Tibial nerve (tissue), 4 donors: Measurements from ENCODE around the gene UTP11. TPM values are rescaled to one million over a fixed set of nuclear protein-coding genes. Genes with fewer than 3 reads are reported as not detected.

Experiments used
- DNase-seq, 2 donors: peaks; one replicate each; pipeline ENCODE4 v3.0.0-alpha.2; 2019; ENCODE audit warnings: low spot score in 2 of 2
- H3K27ac ChIP-seq, 4 donors: fragments of 200-600 bp; sonication (generic) in 3 of 4; one replicate each; pipeline ENCODE4 v1.5.1; 2017 to 2019; ENCODE audit warnings: mild to moderate bottlenecking in 1 of 4
- H3K27me3 ChIP-seq, 2 donors: fragments of 200-600 bp; sonication (generic) in 1 of 2; one replicate each; pipeline versions ENCODE4 v1.5.1 to v1.6.0; 2017 to 2019
- H3K36me3 ChIP-seq, 3 donors: fragments of 200-600 bp; sonication (generic); one replicate each; pipeline ENCODE4 v1.5.1; 2018 to 2019
- H3K4me1 ChIP-seq, 4 donors: fragments of 200-600 bp; sonication (generic) in 3 of 4; one replicate each; pipeline ENCODE4 v1.5.1; 2017 to 2019
- H3K4me3 ChIP-seq, 4 donors: fragments of 200-600 bp; sonication (generic) in 3 of 4; one replicate each; pipeline ENCODE4 v1.5.1; 2017 to 2019; ENCODE audit warnings: mild to moderate bottlenecking in 1 of 4, moderate library complexity in 1 of 4
- H3K9me3 ChIP-seq, 4 donors: fragments of 200-600 bp; sonication (generic) in 3 of 4; one replicate each; pipeline ENCODE4 v1.5.1; 2017 to 2019
- EP300 ChIP-seq, 2 donors: sonication (generic); formaldehyde crosslinking; IDR thresholded peaks; one replicate each; pipeline ENCODE4 v1.6.1; 2017; ENCODE audit warnings: antibody characterized with exemption in 2 of 2, mild to moderate bottlenecking in 1 of 2
- POLR2A ChIP-seq, 2 donors: fragments of 450-650 bp; IDR thresholded peaks; one replicate each; pipeline ENCODE4 v1.6.1; 2017; ENCODE audit warnings: antibody characterized with exemption in 2 of 2, mild to moderate bottlenecking in 2 of 2, moderate library complexity in 2 of 2
- WGBS, 2 donors: methylation state at CpG; one replicate each; pipeline ENCODE4 v1.1.5; 2018; 5-methylcytosine and 5-hydroxymethylcytosine counted together
- total RNA-seq, 4 donors: library from RNA; depleted of rRNA; stranded (reverse); fragments of >200 nt; gene quantifications; one replicate each; pipeline ENCODE4 v1.1.0, GENCODE V29; 2016
- TF ChIP-seq, protein P1 (sequence below), 5 experiments: fragments of 200-600 bp in 3 of 5; fragments of 450-650 bp in 2 of 5; sonication (generic) in 3 of 5; IDR thresholded peaks; one replicate each; pipeline ENCODE4 v1.5.1; 2016 to 2019; ENCODE audit warnings: antibody characterized with exemption in 5 of 5, mild to moderate bottlenecking in 3 of 5, moderate library complexity in 2 of 5

Gene UTP11
- total RNA-seq, 4 donors from 2014 or later = 16.5 to 36.8 (median 25.7) TPM

DNA sequence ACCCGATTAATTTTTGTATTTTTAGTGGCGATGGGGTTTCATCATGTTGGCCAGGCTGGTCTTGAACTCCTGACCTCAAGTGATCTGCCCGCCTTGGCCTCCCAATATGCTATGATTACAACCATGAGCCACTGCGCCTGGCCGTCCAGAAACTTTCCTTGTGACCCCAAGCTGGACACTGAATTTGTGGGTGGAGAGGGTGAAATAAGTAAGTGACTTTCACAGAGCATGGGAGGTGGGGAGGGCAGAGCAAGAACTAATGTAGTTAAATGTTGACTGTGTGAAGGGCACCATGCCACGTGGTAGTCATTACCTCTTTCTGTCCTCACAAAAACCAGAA is 2.7 kb upstream of the UTP11 start:
- Histone ChIP-seq H3K4me3 (no peak overlapping the region), H3K36me3 (no peaks in the 10 kb centered on the region), H3K4me1 (peaks cover 0 to 31% (median 13%) of the 10 kb centered on the region in 4 donors), H3K27me3 (no peaks in the 10 kb centered on the region), H3K27ac (peak overlapping the region in 2 of 4 donors; percentile 65 to 66), H3K9me3 (no peaks in the 10 kb centered on the region)
- TF ChIP-seq, protein P1, sequence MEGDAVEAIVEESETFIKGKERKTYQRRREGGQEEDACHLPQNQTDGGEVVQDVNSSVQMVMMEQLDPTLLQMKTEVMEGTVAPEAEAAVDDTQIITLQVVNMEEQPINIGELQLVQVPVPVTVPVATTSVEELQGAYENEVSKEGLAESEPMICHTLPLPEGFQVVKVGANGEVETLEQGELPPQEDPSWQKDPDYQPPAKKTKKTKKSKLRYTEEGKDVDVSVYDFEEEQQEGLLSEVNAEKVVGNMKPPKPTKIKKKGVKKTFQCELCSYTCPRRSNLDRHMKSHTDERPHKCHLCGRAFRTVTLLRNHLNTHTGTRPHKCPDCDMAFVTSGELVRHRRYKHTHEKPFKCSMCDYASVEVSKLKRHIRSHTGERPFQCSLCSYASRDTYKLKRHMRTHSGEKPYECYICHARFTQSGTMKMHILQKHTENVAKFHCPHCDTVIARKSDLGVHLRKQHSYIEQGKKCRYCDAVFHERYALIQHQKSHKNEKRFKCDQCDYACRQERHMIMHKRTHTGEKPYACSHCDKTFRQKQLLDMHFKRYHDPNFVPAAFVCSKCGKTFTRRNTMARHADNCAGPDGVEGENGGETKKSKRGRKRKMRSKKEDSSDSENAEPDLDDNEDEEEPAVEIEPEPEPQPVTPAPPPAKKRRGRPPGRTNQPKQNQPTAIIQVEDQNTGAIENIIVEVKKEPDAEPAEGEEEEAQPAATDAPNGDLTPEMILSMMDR (IDR thresholded peaks at IDR 0.05) = no peak
- TF ChIP-seq POLR2A (IDR thresholded peaks at IDR 0.05) (no peak), EP300 (IDR thresholded peaks at IDR 0.05) (no peak)
- no peak for DNase-seq
- 85 to 94% methylated on average over 5 to 6 of the region's 6 CpGs for WGBS, 2 donors

DNA sequence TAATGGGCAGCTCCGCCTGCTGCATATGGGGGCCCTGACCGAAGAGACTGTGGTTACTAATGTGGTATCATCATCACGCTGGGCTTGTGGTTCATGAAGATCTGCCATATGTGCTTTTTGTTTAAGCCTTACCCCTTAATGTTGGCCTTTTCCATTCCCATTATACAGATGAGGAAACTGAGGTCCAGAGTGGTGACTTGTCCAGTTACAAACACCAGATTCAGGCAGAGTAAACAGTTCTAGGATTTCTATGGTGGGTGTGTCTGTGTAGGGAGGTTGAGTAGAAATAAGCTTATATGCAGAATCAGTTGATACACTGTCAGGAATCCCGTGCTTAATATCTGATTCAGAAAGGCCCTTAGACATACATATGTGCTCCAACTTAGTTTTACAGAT is 691 bp downstream of the UTP11 start:
- Histone ChIP-seq H3K4me3 (peak overlapping the region; percentile 53 to 76 (median 68)), H3K27ac (peak overlapping the region; percentile 67 to 93 (median 89)), H3K36me3 (peaks cover 0 to 14% (median 0%) of the 10 kb centered on the region in 3 donors), H3K27me3 (no peaks in the 10 kb centered on the region), H3K4me1 (peaks cover 0 to 54% (median 30%) of the 10 kb centered on the region in 4 donors), H3K9me3 (no peaks in the 10 kb centered on the region)
- TF ChIP-seq POLR2A (IDR thresholded peaks at IDR 0.05) = no peak
- TF ChIP-seq, protein P1 (IDR thresholded peaks at IDR 0.05) = no peak
- no peak for TF ChIP-seq EP300 (IDR thresholded peaks at IDR 0.05)
- no peak for DNase-seq
- WGBS, 2 donors = 13% methylated on average over 4 of the region's 4 CpGs

- peaks cover 0 to 20% (median 0%) of the 10 kb centered on the region in 3 donors for H3K36me3 ChIP-seq
- TF ChIP-seq, protein P1 (IDR thresholded peaks at IDR 0.05) = no peak
- no peak for TF ChIP-seq EP300 (IDR thresholded peaks at IDR 0.05)
- TF ChIP-seq POLR2A (IDR thresholded peaks at IDR 0.05) = no peak
- 50 to 59% methylated on average over 4 of the region's 4 CpGs for WGBS, 2 donors
- no peak overlapping the region for H3K4me3 ChIP-seq
- H3K27ac ChIP-seq = peak overlapping the region in 2 of 4 donors; percentile 93 to 94
- no peak for DNase-seq
- H3K4me1 ChIP-seq = peaks cover 0 to 60% (median 30%) of the 10 kb centered on the region in 4 donors
- H3K9me3 ChIP-seq = no peaks in the 10 kb centered on the region
- no peaks in the 10 kb centered on the region for H3K27me3 ChIP-seq
Observed at GRCh38 chr1:38014171-38014570, 1.6 kb downstream of the UTP11 start.

GRCh38 chr1:38014724-38015424 is 2.3 kb downstream of the UTP11 start:
- TF ChIP-seq, protein P1 (IDR thresholded peaks at IDR 0.05) = no peak
- TF ChIP-seq POLR2A (IDR thresholded peaks at IDR 0.05) = no peak
- TF ChIP-seq EP300 (IDR thresholded peaks at IDR 0.05) = no peak
- peaks cover 0 to 57% (median 30%) of the 10 kb centered on the region in 4 donors for H3K4me1 ChIP-seq
- no peaks in the 10 kb centered on the region for H3K27me3 ChIP-seq
- no peak overlapping the region for H3K4me3 ChIP-seq
- H3K27ac ChIP-seq = peak overlapping the region; percentile 43 to 94 (median 78)
- no peak for DNase-seq
- peaks cover 0 to 25% (median 5%) of the 10 kb centered on the region in 3 donors for H3K36me3 ChIP-seq
- no peaks in the 10 kb centered on the region for H3K9me3 ChIP-seq
- WGBS, 2 donors = 84 to 88% methylated on average over 11 of the region's 11 CpGs

DNA sequence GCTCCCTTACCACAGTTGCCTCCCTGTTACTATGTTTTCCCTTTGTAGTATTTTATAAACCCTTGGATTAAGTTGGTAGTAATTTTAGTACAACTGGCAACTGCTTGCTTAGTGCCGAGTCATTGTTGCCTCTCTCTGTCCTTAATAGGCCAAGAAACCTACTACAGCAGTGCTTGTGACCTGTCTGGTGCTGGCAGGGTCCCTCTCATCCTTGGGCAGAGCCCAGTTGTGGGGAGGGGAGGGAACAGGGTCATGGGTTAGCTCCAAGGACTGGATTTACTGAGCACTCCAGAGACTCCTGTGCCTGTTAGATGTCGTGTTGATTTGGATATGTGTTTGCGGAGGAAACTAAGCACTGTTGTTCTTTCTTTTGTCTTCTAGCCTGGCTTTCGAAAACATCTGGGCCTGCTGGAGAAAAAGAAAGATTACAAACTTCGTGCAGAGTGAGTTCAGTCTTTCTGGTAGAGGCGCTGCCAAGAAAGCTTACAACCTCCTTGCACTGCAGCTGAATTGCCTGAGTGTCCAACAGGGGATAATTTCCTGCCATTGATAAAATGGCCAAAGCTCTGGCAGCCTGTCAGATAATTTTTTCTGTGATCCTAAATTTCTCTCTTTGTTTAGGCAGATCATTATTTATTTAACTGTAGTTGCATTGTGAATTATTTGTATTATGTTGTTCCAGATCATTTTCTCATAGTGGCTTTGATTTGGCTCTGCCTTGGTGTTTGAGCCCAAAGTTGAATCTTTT is 3.6 kb downstream of the UTP11 start:
- Histone ChIP-seq H3K27me3 (no peaks in the 10 kb centered on the region), H3K9me3 (no peaks in the 10 kb centered on the region), H3K4me3 (no peak overlapping the region), H3K4me1 (peaks cover 0 to 57% (median 30%) of the 10 kb centered on the region in 4 donors), H3K27ac (peak overlapping the region; percentile 43 to 94 (median 78)), H3K36me3 (peaks cover 0 to 38% (median 9%) of the 10 kb centered on the region in 3 donors)
- no peak for TF ChIP-seq EP300 (IDR thresholded peaks at IDR 0.05)
- TF ChIP-seq, protein P1 (IDR thresholded peaks at IDR 0.05) = no peak
- TF ChIP-seq POLR2A (IDR thresholded peaks at IDR 0.05) = no peak
- 17% methylated on average over 6 of the region's 6 CpGs for WGBS, 2 donors
- DNase-seq = no peak
